HG02852 (cell line): Measurements from ENCODE around the gene ABCG1.

Experiments
- ATAC-seq: cut with Tn5 transposase; IDR thresholded peaks from one replicate; pipeline ENCODE4 v1.9.1; 2021; ENCODE audit warnings: mild to moderate bottlenecking, moderate library complexity; ENCODE audit not compliant: unreplicated experiment

Gene ABCG1

DNA sequence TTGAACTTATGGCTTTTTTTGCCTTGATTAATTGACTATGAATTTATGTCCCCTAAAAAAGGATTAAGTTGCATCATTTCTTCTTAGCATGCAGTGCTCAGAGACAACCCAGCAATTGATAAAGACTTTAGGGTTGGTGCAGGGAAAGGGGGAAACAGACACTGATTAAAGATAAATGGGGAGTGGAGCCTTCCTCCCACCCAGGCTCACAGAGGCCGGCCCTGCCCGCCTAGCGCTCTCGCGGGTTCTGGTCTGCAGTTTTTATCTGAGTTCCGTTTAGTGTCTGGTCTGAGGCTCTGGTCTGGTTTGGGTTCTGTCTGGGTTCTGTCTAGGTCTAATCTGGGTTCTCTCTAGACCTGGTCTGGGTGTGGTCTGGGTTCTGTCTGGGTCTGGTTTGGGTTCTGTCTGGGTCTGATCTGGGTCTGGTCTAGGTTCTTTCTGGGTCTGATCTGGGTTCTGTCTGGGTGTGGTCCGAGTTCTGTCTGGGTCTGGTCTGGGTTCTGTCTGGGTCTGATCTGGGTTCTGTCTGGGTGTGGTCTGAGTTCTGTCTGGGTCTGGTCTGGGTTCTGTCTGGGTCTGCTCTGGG lies 48.1 kb downstream of the ABCG1 start:
- ATAC-seq, result no peak

DNA sequence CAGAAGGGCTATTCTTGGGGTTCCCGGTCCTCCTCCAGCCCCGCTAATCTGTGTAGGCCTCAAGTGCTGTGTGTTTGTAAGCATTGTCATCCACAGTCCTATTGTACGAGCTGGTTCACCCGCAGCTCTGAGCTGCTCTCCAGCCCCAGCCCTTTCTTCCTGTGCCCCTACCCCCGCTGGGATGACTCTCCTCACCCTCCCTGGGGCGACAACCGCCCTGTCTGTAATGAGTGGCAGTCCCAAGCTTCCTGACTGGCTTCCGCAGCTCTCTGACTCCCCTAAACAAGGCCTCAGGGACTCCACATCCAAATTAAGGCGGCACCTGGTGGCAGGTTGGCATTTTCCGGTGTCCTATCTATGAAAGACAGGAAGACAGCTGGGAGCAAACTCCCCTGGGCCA lies 50.4 kb downstream of the ABCG1 start:
- ATAC-seq, result no peak

DNA sequence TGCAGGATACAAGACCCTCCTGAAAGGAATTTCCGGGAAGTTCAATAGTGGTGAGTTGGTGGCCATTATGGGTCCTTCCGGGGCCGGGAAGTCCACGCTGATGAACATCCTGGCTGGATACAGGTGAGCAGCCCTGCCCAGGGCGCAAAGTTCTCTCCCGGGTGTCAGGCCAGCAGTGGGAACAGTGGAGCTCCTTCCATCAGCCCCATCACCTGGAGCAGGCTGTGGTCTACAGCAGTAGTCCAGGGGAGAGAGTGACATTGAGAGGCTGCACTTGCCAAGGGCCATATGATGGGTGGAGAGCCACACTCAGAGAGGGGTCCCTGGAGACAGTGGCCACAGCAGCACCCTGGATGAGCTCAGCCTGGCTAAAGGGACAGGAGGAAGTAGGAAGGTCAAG lies 52.1 kb downstream of the ABCG1 start:
- no peak for ATAC-seq

DNA sequence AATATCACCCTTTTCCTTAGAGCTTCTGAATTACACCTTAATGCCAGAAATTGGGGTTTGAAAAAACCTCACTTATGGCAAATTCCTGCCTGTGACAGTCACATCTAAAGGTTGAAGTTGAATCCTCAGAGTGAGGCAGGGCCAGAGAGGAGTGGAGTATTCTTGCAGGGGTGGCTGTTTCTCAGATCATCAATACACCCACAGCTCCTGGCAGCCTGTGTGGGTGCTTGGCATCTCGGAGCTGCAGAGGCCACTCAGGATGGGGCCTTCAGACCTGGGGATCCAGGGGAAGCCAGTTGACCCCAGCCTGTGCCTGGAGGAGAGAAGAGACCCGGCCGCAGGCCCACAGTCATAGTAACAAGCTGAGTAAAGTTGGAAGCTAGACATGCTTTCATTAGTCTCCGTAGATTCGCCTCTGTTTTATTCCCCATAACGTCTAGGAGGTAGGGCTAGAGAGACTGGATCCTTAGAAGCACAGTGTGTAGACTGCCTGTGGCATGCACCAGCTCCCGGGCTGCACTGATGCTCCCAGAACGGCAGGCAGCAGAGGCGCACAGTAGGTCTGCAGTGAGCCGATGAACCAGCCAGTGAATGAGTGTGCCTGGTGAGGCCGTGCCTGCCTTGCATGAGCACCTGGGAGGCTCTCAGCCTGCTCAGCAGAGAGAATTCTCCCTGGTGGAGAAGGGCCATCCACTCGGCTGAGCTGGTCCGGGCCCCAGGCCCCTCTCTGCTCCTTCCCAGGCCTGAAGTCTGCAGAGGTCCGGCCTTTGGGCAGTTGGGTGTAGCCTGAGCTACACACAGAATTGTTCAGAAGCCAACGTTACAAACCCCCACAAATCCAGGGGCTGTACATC lies 53.4 kb downstream of the ABCG1 start:
- ATAC-seq, result no peak

DNA sequence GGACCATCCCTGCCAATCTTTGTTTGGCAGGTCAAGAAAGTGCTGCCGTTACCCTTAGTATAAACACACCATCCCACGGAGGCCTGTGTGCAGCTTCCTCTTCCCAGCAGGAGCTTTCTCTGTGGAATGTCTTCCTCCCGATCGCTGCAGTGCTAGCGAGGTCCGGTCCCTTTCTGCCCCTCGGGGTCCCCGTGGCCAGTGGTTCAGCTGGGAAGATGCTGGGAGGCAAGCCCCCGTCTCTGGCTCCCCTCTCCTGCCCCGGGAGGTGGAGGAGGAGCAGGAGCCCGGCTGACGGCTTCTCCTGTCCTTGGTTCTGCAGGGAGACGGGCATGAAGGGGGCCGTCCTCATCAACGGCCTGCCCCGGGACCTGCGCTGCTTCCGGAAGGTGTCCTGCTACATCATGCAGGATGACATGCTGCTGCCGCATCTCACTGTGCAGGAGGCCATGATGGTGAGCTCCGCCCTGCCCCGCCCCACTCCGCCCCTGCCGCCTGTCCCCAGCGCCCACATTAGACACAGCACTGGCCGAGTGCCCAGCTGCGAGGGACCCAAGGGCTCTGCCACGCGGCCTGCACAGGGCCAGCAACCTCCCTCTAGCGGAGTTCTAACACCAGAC lies 54.2 kb downstream of the ABCG1 start:
- ATAC-seq, result no peak

DNA sequence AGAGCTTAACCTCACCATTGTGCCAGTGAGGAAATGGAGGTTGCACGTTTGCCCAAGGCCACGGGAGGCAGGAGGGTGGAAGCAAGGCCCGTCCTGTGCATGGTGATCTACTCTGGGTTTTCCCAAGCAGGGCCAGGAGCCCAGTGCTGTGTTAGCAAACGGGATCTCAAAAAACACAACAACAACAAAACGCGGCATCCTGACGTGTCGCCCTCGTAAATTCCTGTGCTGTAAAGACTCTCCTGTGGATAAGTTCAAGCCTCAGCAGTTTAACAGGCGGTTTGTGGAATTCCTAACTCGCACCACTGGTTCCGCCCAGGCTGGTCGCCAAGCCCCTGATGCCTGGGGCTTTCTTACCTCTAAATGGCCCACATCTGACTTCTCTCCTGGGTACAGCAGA lies 57.1 kb downstream of the ABCG1 start:
- no peak for ATAC-seq

DNA sequence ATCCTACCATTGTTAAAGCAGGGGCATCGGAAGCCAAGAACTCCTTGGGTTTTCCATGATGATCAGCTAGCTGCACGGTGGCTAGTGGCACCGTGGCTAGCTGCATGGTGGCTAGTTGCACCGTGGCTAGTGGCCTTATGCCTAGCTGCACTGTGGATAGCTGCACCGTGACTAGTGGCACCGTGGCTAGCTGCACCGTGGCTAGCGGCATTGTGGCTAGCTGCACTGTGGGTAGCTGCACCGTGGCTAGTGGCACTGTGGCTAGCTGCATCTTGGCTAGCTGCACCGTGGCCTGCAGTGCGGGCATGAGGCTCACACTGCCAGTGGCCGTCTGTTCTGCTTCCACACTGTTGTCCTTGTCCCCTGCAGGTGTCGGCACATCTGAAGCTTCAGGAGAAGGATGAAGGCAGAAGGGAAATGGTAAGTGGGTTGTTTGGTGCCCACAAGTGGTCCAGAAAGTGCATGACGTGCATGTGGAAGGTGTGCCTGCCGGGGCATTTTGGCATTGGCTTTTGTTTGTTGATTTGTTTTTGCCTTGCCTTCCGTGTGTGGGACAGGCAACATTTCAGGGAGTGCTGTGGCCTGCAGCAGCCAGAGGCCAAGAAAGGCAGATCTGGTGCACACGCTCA lies 57.7 kb downstream of the ABCG1 start:
- no peak for ATAC-seq

DNA sequence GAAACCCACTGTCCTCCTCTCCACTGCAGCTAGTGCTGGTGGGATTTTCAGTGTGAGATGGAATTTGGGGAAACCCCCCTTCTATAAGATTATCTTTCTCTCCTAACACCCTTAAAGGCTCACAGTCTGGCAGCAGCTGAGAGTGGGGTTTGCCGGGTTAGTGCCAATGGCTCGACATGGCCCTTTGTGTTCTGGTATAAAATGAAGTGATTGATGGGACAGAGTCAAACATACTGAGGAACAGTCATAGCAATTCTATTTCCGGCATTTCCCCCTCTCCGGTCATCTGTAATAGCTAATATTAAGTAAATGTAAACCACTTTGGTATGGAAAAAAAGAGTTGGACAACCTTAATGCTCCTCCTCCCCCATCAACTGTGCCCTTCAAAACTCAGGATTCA lies 58.7 kb downstream of the ABCG1 start:
- ATAC-seq, result no peak

DNA sequence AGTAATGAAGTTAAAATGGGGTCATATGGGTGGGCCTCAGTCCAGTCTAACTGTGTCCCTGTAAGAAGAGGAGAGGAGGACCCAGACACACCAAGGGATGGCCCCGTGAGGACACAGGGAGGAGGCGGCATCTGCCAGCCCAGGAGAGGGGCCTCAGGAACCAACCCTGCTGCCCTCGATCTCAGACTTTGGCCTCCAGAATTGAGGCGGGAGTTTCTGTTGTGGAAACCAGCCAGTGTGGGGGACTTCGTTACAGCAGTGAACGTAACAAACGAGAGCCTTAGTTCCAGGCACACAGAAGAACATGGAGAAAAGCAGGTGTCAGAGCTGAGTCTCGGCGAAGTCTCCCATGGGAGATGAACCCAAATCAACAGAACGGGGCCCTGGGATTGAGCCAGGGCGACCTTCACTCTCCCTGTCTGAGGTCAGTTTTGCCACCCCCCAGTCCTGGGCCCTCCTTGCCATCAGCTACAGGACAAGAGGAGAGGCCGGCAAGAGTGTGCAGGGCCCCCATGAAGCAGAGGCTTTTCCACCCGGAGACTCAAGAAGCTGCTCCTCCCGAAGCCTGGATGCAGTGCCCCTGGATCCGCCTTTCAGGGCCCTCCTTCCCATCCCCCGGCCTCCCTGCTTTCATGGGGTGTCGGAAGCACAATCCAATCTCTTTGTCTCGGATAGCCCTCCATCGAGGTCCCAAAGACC lies 59.7 kb downstream of the ABCG1 start:
- ATAC-seq, result no peak

DNA sequence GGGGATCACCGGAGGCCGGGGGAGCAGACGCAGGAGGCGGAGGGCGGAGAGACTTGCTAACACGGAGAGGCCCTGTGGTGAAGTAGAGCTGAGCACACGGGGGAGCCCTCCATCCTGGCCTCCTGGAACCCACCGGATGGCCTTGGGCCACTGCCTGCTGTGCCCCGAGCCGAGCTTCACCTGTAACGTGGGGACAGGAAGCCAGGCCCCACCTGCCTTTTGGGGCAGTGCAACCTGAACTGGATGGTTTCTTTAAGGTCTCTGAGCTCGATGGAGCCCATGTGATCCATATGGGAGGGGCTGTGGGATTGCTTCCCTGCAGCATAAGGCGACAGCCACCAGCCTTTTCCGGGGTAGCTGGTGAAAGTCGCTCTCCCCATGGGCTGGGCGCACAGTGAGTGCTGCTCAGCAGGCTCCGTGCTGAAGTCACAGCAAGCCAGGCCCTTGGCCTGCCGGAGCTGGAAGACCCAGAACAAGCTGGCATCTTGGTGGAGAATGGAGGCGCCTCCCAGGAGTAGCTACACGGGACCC lies 60.5 kb downstream of the ABCG1 start:
- no peak for ATAC-seq

DNA sequence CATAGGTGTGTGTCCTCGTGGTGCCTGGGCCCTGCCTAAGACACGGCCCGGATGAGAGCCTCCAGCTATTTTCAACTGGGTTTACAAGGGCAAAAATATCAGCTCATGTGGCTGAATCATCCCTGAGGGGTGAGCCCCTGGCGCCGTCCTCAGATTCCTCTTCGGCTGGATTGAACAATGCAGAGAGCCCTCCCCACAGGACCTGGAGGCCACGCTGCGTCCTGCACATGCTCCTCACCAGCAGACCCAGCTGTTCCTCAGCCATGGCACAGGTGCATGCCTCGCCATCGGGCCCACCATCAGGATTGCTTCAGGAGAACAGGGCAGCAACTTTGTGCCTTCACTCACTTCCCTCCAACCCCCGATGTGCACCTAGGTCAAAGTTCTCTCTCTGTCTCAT lies 60.9 kb downstream of the ABCG1 start:
- no peak for ATAC-seq

DNA sequence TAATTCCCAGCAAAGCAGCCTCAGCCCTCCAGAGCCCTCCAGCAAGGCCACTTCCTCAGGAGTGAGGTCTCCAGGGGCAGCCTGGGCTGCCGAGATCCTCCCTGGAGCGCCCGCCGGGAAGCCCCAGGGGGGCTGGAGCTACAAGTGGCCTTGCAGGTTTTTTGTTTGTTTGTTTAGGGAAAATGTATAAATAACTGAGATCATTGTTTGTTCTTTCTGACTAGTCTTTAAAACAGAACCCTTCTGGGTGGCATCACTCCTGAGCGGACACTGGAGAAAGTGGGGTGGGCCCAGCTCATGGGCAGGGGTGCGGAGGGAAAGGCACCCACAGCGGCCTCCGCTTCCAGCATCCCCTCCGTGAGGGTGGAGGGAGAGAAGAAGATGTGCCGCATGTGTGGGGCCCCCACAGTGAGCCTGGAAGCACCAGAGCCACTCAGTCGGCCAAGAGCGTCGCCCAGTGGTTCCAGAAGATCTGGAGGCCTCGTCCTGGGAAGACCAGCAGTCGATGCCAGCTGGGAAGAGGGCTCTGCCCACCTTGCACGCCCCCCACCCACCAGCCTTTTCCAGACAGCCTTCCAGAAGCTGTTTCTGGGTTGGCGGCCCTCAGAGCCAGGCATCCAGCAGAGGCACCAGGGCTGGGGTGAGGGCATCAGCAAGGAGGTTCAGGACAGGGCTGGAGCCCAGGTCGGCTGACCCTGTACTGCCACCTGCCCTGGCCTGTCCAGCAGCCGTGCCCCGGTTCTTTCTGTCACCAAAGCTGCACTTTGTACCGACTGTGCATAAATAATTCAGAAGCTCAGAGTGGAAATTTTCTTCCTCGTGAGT lies 61.6 kb downstream of the ABCG1 start:
- no peak for ATAC-seq

DNA sequence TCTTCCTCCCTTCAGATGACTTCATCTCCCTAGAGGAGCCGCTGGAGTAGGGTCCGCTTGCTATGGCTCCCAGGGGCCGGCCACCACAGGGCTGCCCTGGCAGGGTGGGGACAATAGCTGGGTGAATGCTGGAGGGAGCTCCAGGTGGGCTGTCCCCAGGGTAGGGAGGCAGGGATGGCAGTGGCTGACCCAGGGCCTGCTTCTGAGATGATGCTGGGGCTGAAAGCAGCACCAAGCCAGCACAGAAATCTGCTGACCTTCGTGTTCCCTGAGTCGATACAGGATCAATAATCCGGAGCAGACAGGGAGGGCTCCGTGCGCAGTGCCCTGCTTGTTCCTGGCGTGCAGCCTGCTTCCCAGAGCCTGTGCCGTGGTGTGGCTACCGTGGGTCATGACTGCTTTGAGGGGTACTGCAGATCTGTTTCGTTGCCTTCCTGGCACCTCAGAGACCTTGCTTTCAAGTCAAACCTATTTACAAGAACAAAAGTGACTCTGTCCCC lies 62.3 kb downstream of the ABCG1 start:
- ATAC-seq, result no peak

DNA sequence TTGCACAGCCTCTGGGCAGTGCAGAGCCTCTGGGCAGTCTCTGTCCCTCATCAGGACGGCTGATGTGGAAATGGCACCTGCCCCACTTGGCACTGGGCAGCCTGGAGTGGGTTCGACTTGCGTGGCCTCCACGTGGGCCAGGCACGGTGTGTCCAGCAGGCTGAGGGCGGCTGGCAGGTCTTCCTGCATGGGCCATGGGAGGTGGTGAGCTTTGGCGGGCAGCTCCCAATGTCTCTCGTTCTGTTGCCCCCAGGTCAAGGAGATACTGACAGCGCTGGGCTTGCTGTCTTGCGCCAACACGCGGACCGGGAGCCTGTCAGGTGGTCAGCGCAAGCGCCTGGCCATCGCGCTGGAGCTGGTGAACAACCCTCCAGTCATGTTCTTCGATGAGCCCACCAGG lies 63.1 kb downstream of the ABCG1 start:
- ATAC-seq, result no peak

DNA sequence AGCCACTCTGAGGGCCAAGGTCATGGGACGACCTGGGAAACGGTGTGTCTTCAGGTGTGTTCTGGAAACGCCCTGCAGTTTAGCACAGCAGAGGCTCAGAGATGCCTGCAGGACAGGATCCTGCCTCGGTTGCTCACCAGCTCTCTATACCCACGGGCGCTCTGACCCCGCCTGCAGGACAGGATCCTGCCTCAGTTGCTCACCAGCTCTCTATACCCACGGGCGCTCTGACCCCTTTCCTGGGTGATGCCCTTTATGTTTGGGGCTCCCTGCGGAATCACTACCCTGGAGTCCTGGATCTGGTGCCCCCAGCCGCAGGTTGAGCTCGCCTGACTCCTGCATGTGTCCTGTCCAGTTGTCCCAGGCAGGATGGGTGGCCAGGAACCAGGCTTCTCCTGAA lies 63.8 kb downstream of the ABCG1 start:
- ATAC-seq, result no peak

DNA sequence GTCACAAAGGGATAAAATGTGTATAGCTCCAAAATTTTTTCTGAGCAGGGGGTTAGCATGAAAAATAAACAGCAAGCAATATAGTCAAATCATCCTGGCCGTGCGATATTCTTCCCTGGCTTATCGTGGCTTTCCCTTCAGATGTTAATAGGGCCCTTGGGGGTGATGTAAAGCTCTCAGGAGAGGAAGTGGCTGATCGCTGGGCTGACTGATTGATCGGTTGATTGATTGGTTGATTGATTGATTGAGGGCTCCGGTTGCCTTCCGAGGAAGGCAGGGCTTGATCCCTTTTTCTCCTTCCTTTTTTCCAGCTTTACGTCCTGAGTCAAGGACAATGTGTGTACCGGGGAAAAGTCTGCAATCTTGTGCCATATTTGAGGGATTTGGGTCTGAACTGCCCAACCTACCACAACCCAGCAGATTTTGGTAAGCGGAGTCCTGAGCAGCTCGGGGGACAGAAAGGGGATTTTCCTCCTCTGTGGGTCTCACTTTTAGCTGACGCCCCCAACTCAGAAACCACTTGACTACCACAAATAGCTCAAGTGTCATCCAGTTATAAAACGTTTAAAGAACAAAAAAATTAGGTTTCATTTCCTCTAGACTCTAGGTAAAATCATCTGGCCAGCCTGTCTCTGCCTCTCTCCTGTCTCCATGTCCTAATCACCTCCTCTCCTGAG lies 66.8 kb downstream of the ABCG1 start:
- no peak for ATAC-seq

DNA sequence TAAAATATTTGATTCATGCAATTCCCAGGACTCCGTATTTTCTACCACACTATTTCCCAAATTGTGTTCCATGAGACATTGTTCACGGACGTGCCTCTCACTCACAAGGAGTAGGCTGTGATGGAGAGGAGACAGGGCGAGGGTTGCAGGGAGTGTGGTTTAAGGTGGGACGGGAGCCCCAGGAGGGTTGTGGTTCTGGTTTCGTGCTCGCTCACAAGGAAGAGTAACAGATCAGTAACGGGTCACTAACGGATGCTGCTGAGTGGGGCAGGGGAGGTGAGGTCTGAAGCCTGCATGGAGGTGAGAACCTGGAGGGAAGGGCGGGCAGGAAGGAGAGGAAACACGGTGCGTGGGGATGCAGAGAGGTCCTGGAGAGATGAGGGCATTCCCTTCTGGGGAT lies 67.5 kb downstream of the ABCG1 start:
- no peak for ATAC-seq

DNA sequence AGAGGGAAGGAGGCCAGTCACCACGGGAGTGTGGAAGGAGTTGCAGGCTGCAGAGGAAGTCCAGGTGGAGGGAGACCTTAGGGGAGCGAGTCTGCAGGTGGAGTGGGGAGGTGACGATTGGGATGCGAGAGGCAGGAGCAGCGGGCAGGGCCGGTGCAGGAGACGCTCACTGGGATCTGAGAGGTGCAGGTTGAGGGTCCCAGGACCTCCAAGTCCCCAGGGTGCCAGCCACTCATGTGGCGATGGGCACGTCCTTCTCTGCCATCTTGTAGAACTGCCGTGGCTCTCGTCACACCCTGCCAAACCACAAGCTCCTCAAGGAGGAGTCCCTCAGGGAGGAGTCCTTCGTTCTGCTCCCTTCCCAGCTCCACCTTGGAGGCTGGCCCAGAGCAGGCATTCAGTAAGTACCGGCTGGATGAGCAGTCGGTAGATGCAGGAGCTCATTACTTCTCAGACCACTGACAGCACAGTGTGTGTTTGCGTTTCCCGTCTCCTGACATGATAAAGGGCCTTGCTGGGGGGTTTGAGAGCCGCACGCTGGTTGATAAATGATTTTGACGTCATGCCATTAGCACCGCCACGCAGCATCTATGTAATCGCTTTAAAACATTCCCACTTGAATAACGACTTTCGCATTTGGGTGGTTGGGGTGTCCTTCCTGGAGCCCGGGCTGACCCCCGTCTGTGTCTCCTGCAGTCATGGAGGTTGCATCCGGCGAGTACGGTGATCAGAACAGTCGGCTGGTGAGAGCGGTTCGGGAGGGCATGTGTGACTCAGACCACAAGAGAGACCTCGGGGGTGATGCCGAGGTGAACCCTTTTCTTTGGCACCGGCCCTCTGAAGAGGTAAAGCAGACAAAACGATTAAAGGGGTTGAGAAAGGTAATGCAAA lies 68.5 kb downstream of the ABCG1 start:
- ATAC-seq, result no peak
